Urinary bladder (tissue), 4 donors: ENCODE measurements around the gene ADGRV1. TPM values are rescaled to one million over a fixed set of nuclear protein-coding genes. Genes with fewer than 3 reads are reported as not detected.

ENCODE experiments used
- DNase-seq: peaks from one replicate; pipeline ENCODE4 v3.0.0-alpha.2; 2015; ENCODE audit errors: extremely low spot score
- H3K27ac ChIP-seq: one replicate; pipeline ENCODE4 v1.5.1; 2013; ENCODE audit warnings: low read depth, mild to moderate bottlenecking, moderate library complexity
- H3K36me3 ChIP-seq: one replicate; pipeline ENCODE4 v1.6.1; 2013; ENCODE audit warnings: mild to moderate bottlenecking, moderate library complexity; ENCODE audit not compliant: insufficient read depth
- H3K4me1 ChIP-seq: one replicate; pipeline ENCODE4 v1.6.1; 2013; ENCODE audit warnings: mild to moderate bottlenecking, moderate library complexity; ENCODE audit not compliant: insufficient read depth
- H3K4me3 ChIP-seq: one replicate; pipeline ENCODE4 v1.5.1; 2013; ENCODE audit warnings: low read depth, low read length
- WGBS: extraction: QIAGEN DNeasy Blood & Tissue Kit; methylation state at CpG from one replicate; pipeline ENCODE4 v1.1.7; 2013; 5-methylcytosine and 5-hydroxymethylcytosine counted together
- polyA plus RNA-seq: library from polyadenylated mRNA; stranded (reverse); fragments of 200-250 nt; gene quantifications from one replicate; pipeline ENCODE4 v1.2.3, GENCODE V29; 2013
- total RNA-seq: library from RNA; depleted of rRNA; stranded (reverse); fragments of >200 nt; gene quantifications from one replicate; pipeline ENCODE4 v1.2.3, GENCODE V29; 2014
- donor health status: healthy with polysubstance abuse.
- donor health status: healthy.

ADGRV1 gene
- total and polyA plus RNA-seq, 2 donors: 4.0 to 6.6 TPM

DNA sequence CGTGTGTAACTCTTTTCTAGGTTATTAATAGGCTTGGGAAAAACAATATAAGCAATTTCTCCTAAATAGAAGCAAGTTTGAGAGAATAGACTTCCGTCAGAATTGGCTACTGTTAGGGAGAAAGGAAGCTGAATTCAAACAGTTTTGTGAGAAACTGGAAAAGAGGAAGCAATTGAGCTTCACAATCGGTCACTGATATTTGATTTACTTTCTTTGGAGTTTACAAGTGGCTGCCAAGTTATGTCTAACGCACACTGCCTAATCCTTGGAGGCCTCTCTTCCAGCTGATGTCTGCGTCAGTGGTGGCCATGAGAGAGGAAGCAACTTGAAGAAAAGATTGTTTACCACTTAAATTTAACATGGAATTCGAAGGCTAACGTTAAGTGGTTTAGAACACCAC is 319.5 kb downstream of the ADGRV1 start:
- DNase-seq: no peak
- Histone ChIP-seq H3K27ac (no peak overlapping the region), H3K36me3 (no peaks in the 10 kb centered on the region), H3K4me3 (no peak overlapping the region), H3K4me1 (no peaks in the 10 kb centered on the region)
- 17% methylated on average over 7 of the region's 7 CpGs for WGBS

GRCh38 chr5:90878549-90879196 is 320.1 kb downstream of the ADGRV1 start:
- no peaks in the 10 kb centered on the region for H3K36me3 ChIP-seq
- no peak overlapping the region for H3K27ac ChIP-seq
- DNase-seq: no peak
- no peaks in the 10 kb centered on the region for H3K4me1 ChIP-seq
- whole genome bisulfite sequencing: 54% methylated on average over 3 of the region's 3 CpGs
- H3K4me3 ChIP-seq: no peak overlapping the region

DNA sequence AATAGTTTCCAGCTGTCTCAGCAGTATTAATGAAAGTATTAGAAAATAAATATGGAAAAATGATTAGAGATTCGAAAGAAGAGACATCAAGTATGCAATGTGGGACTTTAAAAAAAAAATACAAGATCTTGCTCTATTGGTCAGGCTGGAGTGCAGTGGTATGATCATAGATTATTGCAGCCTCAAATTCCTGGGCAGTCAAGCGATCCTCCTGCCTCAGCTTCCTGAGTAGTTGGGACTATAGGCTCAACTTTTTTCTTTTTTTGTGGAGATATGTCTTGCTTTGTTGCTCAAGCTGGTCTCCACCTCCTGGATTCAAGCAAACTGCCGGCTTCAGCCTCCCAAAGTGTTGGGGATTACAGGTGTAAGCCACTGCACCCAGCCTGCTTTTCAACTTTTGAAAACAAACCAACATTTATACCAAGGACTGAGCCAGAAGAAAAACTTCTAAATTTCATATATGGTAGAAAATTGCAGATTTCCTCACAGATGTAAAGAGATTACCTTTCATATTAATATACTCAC is 323.1 kb downstream of the ADGRV1 start:
- H3K27ac ChIP-seq: no peak overlapping the region
- 80% methylated on average over 3 of the region's 3 CpGs for WGBS
- no peak for DNase-seq
- no peaks in the 10 kb centered on the region for H3K4me1 ChIP-seq
- no peak overlapping the region for H3K4me3 ChIP-seq
- no peaks in the 10 kb centered on the region for H3K36me3 ChIP-seq

DNA sequence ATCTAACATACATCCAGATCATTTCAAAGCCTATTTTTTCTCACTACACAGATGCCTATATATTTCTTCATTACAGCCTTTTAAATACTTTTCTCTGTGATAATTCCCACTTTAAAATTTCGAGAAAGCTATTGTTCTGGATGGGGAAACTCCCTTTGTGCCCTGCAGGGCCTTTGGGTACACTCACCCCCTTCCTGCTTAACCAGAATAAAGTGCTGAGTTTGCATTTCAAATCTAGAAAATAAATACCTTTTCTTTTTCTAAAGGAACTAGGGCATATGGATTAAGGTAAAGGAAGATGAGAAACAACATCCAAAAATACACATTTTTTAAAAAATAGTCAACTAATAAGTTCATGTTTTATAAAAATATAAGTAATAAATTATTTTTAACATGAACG is 323.9 kb downstream of the ADGRV1 start:
- 80% methylated on average over 2 of the region's 2 CpGs for WGBS
- Histone ChIP-seq H3K27ac (no peak overlapping the region), H3K4me1 (no peaks in the 10 kb centered on the region), H3K36me3 (no peaks in the 10 kb centered on the region), H3K4me3 (no peak overlapping the region)
- no peak for DNase-seq

DNA sequence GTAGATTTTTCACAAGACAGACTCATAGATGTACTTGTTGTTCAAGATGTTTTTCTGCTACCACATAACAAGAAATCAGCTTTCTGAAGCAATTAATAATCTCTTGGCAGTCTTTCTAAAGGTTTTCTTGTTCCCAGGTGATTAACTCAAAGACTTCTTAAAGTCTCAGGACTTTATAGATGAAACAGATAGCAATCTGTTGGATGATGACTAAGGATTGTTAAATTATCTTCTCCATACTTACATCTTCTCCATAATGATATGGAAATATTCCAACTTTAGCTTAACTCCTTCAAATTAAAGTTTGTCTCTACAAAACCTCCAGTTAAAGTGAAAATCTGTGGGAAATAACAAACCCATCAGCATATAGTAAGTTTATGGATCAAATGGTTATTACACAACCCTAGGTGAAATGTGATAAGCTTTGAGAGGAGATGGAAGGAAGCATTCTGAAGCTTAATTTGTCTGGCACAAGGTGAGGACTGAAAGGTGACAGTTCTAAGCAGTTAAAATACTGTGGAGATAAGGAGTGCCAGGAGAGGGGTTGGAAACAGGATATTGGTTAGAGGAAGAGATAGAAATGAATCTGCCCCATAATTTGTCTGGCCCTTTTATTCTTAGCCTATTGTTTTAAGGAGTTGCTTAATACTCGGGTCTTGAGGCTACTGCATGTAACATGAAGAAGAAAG is 326.7 kb downstream of the ADGRV1 start:
- Histone ChIP-seq H3K4me3 (no peak overlapping the region), H3K27ac (no peak overlapping the region), H3K4me1 (no peaks in the 10 kb centered on the region), H3K36me3 (no peaks in the 10 kb centered on the region)
- no peak for DNase-seq
- 26% methylated on average over 1 of the region's 1 CpG for WGBS

GRCh38 chr5:90886381-90886780 is 327.8 kb downstream of the ADGRV1 start:
- H3K4me1 ChIP-seq: no peaks in the 10 kb centered on the region
- no peak overlapping the region for H3K4me3 ChIP-seq
- H3K36me3 ChIP-seq: no peaks in the 10 kb centered on the region
- DNase-seq: no peak
- 89% methylated on average over 5 of the region's 5 CpGs for whole genome bisulfite sequencing
- no peak overlapping the region for H3K27ac ChIP-seq

- WGBS: 93% methylated on average over 1 of the region's 1 CpG
- Histone ChIP-seq H3K27ac (no peak overlapping the region), H3K4me3 (no peak overlapping the region), H3K4me1 (no peaks in the 10 kb centered on the region), H3K36me3 (no peaks in the 10 kb centered on the region)
- DNase-seq: no peak
These were observed 330.1 kb downstream of the ADGRV1 start for GRCh38 chr5:90888511-90889324.

- no peak overlapping the region for H3K4me3 ChIP-seq
- no peak overlapping the region for H3K27ac ChIP-seq
- no peaks in the 10 kb centered on the region for H3K4me1 ChIP-seq
- H3K36me3 ChIP-seq: no peaks in the 10 kb centered on the region
- no peak for DNase-seq
These were observed 330.7 kb downstream of the ADGRV1 start for GRCh38 chr5:90889325-90889600.

DNA sequence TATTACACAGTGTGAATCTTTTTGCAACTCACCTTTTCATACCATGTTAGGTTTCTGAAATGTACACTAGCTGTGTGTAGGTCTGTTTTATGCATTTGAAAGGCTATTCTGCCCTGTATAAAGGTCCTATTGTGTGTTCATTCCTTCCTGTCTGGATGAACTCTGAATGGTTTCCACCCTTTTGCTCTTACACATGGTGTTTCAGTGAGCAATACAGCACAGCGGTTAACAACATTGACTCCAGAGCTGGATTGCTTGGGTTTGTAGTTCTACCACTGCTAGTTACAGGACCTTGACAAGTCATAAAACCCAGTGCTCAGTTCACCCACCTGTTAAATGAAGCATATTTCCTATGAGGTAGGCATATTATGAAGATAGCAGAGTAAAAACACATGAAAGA is 331.6 kb downstream of the ADGRV1 start:
- Histone ChIP-seq H3K27ac (no peak overlapping the region), H3K4me3 (no peak overlapping the region), H3K4me1 (no peaks in the 10 kb centered on the region), H3K36me3 (no peaks in the 10 kb centered on the region)
- no peak for DNase-seq
- 96% methylated on average over 1 of the region's 1 CpG for WGBS

GRCh38 chr5:90894866-90895420 is 336.3 kb downstream of the ADGRV1 start:
- Histone ChIP-seq H3K27ac (no peak overlapping the region), H3K4me1 (no peaks in the 10 kb centered on the region), H3K36me3 (no peaks in the 10 kb centered on the region), H3K4me3 (no peak overlapping the region)
- 97% methylated on average over 2 of the region's 2 CpGs for WGBS
- DNase-seq: no peak

GRCh38 chr5:90897618-90898017 is 339.0 kb downstream of the ADGRV1 start:
- H3K4me1 ChIP-seq: no peaks in the 10 kb centered on the region
- no peaks in the 10 kb centered on the region for H3K36me3 ChIP-seq
- 83% methylated on average over 2 of the region's 2 CpGs for whole genome bisulfite sequencing
- H3K4me3 ChIP-seq: no peak overlapping the region
- no peak for DNase-seq
- no peak overlapping the region for H3K27ac ChIP-seq

DNA sequence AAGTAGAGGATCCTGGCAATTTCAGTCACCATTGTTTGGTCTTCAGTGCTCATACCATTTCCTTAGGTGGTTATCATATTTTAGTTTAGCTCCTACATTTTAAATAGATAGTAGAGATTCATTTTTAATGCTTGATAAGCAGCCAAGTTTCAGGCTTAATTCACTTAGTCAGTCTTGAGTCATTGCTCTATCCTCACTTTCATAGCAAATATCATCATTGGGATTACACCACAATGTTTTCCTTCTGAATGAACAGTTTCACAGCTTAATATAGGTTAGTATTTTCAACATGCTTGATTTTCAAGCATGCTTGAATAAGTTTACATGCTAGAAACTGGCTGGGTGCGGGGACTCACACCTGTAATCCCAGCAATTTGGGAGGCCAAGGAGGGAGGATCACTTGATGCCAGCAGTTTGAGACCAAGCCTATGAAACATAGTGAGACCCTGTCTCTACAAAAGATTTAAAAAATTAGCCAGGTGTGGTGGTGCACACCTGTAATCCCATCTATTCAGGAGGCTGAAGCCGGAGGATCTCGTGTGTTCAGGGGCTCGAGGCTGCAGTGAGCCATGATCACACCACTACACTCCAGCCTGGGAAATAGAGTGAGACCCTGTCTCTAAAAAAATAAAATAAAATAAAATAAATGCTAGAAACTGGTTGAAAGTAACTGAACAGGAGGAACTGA is 339.9 kb downstream of the ADGRV1 start:
- H3K4me3 ChIP-seq: no peak overlapping the region
- WGBS: 95% methylated on average over 4 of the region's 4 CpGs
- no peak overlapping the region for H3K27ac ChIP-seq
- DNase-seq: no peak
- no peaks in the 10 kb centered on the region for H3K4me1 ChIP-seq
- H3K36me3 ChIP-seq: no peaks in the 10 kb centered on the region

GRCh38 chr5:90899014-90899604 is 340.5 kb downstream of the ADGRV1 start:
- H3K36me3 ChIP-seq: no peaks in the 10 kb centered on the region
- no peak for DNase-seq
- H3K4me3 ChIP-seq: no peak overlapping the region
- WGBS: 90% methylated on average over 2 of the region's 2 CpGs
- no peak overlapping the region for H3K27ac ChIP-seq
- no peaks in the 10 kb centered on the region for H3K4me1 ChIP-seq
